Subcutaneous adipose tissue (tissue), 4 donors: ENCODE data around the gene ANAPC2. TPM values are rescaled to one million over a fixed set of nuclear protein-coding genes. Genes with fewer than 3 reads are reported as not detected.

Experiments
- total RNA-seq, 4 donors: library from RNA; depleted of rRNA; stranded (reverse); fragments of >200 nt; gene quantifications; one replicate each; pipeline ENCODE4 v1.1.0, GENCODE V29; 2016
- TF ChIP-seq, protein P1 (sequence below): fragments of 450-650 bp; IDR thresholded peaks from one replicate; pipeline ENCODE4 v1.5.1; 2016; ENCODE audit warnings: low read depth, mild to moderate bottlenecking, control low read depth, antibody characterized with exemption, moderate library complexity

The ANAPC2 gene
- total RNA-seq, 4 donors from 2014 or later = 11.6 to 53.1 (median 22.6) TPM

DNA sequence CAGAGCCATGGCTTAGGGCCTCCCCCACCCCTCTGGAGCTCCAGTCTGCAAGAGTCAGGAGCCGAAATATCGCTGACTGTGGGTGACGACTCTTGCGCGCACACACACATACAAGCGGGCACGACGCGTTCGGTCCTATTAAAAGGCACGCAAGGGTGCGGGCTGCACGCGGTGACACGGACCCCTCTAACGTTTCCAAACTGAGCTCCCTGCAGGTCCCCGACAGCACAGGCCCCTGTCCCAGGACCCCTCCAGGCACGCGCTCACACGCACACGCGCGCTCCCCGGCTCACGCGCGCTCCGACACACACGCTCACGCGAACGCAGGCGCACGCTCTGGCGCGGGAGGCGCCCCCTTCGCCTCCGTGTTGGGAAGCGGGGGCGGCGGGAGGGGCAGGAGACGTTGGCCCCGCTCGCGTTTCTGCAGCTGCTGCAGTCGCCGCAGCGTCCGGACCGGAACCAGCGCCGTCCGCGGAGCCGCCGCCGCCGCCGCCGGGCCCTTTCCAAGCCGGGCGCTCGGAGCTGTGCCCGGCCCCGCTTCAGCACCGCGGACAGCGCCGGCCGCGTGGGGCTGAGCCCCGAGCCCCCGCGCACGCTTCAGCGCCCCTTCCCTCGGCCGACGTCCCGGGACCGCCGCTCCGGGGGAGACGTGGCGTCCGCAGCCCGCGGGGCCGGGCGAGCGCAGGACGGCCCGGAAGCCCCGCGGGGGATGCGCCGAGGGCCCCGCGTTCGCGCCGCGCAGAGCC lies 49.5 kb downstream of the ANAPC2 start, which contains the start of gene GRIN1:
Gene GRIN1, plus strand, starts transcription at position 433 of the 746 bp plus-strand sequence. CDS start 333 bp downstream, outside the sequence.
- TF ChIP-seq, protein P1, sequence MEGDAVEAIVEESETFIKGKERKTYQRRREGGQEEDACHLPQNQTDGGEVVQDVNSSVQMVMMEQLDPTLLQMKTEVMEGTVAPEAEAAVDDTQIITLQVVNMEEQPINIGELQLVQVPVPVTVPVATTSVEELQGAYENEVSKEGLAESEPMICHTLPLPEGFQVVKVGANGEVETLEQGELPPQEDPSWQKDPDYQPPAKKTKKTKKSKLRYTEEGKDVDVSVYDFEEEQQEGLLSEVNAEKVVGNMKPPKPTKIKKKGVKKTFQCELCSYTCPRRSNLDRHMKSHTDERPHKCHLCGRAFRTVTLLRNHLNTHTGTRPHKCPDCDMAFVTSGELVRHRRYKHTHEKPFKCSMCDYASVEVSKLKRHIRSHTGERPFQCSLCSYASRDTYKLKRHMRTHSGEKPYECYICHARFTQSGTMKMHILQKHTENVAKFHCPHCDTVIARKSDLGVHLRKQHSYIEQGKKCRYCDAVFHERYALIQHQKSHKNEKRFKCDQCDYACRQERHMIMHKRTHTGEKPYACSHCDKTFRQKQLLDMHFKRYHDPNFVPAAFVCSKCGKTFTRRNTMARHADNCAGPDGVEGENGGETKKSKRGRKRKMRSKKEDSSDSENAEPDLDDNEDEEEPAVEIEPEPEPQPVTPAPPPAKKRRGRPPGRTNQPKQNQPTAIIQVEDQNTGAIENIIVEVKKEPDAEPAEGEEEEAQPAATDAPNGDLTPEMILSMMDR = no peak

DNA sequence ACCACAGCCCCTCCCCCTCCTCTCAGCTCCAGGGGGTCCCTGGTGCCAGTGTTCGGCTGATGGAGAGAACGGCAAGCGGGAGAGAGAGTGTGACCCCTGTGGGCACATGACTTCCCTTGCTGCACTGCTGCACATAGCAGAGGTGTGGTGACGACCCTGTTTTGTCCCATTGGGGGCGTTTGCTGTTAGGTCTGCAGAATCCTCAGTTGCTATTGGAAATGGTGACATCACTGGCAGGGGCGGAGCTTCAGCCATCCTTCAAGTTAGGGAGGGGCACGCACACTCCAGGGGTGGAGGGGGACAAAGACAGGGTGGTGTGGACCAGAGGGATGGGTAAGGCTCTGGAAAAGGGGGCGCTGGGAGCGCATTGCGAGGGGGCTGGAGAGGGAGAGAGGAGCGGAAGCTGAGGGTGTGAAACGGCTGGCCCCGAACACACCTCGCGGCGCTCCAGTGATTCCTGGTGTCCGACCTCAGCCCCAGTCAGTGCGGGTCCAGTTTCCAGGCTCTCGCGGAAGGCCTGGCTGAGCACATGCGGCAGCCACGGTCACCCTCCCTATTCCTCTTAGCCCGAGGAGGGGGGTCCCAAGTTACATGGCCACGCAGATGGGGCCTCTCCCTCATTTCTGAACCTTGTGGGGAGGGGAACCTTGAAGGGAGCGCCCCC lies 50.2 kb downstream of the ANAPC2 start:
- TF ChIP-seq, protein P1 = no peak

DNA sequence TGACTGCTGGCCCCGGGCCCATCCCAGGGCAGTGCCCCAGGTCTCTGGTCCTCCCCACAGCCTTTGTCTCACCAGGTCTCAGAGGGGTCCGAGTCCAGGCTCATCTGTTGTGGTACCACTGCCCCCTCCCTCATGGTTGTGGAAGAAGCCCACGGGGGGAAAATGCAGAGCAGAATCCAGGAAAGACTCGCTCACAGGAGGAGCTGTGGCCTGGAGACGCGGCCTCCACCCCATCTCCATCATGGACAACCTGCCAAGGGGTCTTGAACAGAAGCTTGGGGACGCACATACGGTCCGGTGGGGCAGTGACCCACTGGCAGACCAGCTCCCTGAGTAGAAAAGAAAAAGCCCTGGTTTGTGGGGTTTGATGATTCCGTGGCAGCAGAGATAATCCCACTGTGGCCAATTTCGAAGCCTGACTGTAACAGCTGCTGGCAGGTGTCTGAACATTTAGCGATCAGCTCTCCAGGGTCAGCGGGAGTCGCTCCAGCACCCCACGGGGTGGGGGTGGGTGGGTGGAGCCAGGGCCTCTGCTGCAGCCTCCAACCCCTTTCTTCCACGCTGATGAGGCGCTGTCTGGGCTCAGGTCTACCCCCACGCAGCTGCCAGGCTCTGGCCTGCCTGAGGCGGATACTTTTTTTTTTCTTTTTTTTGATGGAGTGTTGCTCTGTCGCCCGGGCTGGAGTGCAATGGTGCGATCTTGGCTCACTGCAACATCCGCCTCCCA lies 51.3 kb downstream of the ANAPC2 start:
- TF ChIP-seq, protein P1 = no peak

DNA sequence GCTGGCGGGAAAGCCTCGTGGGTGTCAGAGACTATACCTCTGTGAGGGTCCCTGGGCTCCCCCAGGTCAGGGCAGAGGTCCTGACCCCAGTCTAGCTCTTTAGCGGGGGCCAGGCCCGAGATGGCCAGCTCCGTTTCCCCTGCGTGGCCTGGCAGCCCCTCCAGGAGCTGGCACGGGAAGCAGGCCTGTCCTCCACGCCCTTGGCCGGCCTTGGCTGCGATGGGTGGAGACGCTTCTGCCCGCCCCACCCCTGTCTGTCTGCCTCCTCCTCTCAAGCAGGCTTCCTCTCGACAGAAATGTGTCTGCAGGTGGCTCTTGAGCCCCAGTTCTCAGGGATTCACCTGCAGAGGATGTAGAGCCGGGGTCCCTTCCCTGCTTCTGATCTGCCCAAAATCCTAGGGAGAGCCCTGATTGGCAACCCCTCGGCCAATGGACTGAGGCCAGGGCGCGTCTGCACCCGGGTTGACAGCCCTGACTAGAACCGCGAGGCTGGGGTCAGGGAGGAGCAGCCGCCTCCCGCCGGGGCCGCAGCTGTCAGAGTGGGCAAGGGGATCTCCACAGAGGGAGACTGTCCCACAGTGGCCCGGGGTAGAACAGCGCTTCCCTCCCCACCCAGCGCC lies 52.0 kb downstream of the ANAPC2 start:
- TF ChIP-seq, protein P1 = no peak

DNA sequence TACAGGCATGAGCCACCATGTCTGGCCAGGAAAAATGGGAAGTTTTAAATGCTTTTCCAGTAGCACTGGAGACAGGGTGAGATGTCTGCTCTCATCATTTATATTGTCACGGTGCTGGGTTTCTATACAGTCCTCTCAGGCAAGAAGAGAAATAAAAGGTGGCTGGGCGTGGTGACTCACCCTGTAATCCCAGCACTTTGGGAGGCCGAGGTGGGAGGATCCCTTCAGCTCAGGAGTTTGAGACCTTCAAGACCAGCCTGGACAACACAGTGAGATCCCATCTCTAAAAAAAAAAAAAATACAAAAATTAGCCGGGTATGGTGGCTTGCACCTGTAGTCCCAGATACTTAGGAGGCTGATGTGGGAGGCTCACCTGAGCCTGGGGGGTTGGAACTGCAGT lies 54.2 kb downstream of the ANAPC2 start:
- TF ChIP-seq, protein P1 = no peak

DNA sequence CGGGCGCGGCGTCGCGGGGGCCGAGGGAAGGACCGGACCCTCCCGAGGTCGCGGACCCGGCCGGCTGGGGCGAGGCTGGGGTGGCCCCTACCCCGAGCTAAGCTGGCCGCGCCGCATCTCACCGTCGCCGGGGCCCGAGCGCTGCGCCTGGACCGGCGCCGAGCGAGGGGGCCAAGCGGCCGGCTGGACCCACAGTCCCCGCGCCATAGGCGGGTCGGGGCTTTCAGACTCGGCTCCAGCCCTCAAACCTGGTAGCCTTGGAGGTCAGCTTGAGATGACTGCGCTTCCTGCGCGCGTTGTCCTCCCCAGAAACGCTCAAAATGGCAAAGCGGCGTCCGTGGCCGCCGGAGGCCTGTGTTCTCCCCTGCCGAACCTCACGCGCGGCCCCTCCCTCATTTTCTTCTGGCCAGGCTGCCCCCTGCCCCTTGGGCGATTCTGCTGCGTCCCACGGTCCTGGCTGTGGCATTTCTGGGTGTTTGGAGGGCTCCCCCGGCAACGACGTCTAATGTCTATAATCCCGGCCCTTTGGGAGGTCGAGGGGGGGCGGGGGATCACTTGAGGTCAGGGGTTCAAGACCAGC lies 58.1 kb downstream of the ANAPC2 start:
- TF ChIP-seq, protein P1 = no peak
